RPMI8226 (cell line): ENCODE measurements around the gene RPL38.
A peak's percentile ranks its signal among the peaks of the same experiment; 100 is the strongest.
"Not testable (repeated sequence)": the region's sequence is repeated elsewhere in the genome, so short reads cannot be mapped to it uniquely, and the experiment has no call there.

Experiments
- DNase-seq: peaks from one replicate; pipeline ENCODE4 v3.0.0-alpha.2; 2015

The RPL38 gene

GRCh38 chr17:74185571-74186185 lies 17.8 kb upstream of the RPL38 start:
- no peak for DNase-seq

- no peak for DNase-seq
These were observed 17.0 kb upstream of the RPL38 start for GRCh38 chr17:74186498-74186897.

- no peak for DNase-seq
These were observed 15.7 kb upstream of the RPL38 start for GRCh38 chr17:74187761-74188160.

- DNase-seq: not testable (repeated sequence)
These were observed 14.8 kb upstream of the RPL38 start for GRCh38 chr17:74188687-74189086.

- no peak for DNase-seq
These were observed 13.3 kb upstream of the RPL38 start for GRCh38 chr17:74190154-74190553.

GRCh38 chr17:74190807-74191406 lies 12.6 kb upstream of the RPL38 start:
- DNase-seq: no peak

- peak; percentile 68 for DNase-seq
These were observed 10.3 kb upstream of the RPL38 start for GRCh38 chr17:74192950-74193781.

GRCh38 chr17:74194682-74195081 lies 8.8 kb upstream of the RPL38 start:
- DNase-seq: no peak

- DNase-seq: no peak
These were observed 6.7 kb upstream of the RPL38 start for GRCh38 chr17:74196541-74197317.

GRCh38 chr17:74197801-74198200 lies 5.7 kb upstream of the RPL38 start:
- no peak for DNase-seq

GRCh38 chr17:74198694-74199093 lies 4.8 kb upstream of the RPL38 start:
- no peak for DNase-seq

GRCh38 chr17:74199306-74200092 lies 4.0 kb upstream of the RPL38 start:
- DNase-seq: peak; percentile 67

GRCh38 chr17:74200112-74200511 lies 3.4 kb upstream of the RPL38 start:
- DNase-seq: no peak

- DNase-seq: peak; percentile 88
These were observed 2.2 kb upstream of the RPL38 start for GRCh38 chr17:74201250-74201649.

GRCh38 chr17:74201948-74202347 lies 1.5 kb upstream of the RPL38 start:
- no peak for DNase-seq

- no peak for DNase-seq
These were observed 540 bp upstream of the RPL38 start for GRCh38 chr17:74202938-74203337.

- DNase-seq: no peak
These were observed 996 bp downstream of the RPL38 start for GRCh38 chr17:74204474-74204873.

- no peak for DNase-seq
These were observed 1.8 kb downstream of the RPL38 start for GRCh38 chr17:74205274-74205673.

- no peak for DNase-seq
These were observed 2.9 kb downstream of the RPL38 start for GRCh38 chr17:74206332-74206818.

GRCh38 chr17:74210191-74211140 lies 7.0 kb downstream of the RPL38 start:
- DNase-seq: peak; percentile 67
